Measurements from ENCODE around the gene NCOA5. TPM values are rescaled to one million over a fixed set of nuclear protein-coding genes. Genes with fewer than 3 reads are reported as not detected.

NCOA5 gene
- total and polyA plus RNA-seq, 2 experiments from 2014 or later, result 8.4 to 22.8 TPM

GRCh38 chr20:46012921-46013320 lies 76.8 kb downstream of the NCOA5 start:
- no peaks in the 10 kb centered on the region for H3K79me2 ChIP-seq (replicated peaks; ENCODE audit: insufficient read depth)
- DNase-seq (ENCODE audit: low spot score), result no peak
- no peak overlapping the region for H3K27ac ChIP-seq (ENCODE audit: low read depth)
- no peak overlapping the region; the same call in 1 of the 2 replicates for H3K4me3 ChIP-seq
- Mint-ChIP-seq H3K4me1 (peaks cover 36% of the 10 kb centered on the region), H3K36me3 (ENCODE audit: low read depth) (peaks cover 7% of the 10 kb centered on the region; the same call in 1 of the 3 replicates), H3K27ac (no peak overlapping the region), H3K9me3 (peaks cover 16% of the 10 kb centered on the region), H3K4me3 (peak overlapping the region; percentile 70; the same call in 2 of the 3 replicates), H3K27me3 (ENCODE audit: insufficient read depth, low read depth, poor library complexity) (peaks cover 24% of the 10 kb centered on the region)
- peaks cover 16% of the 10 kb centered on the region for H3K27me3 ChIP-seq (ENCODE audit: insufficient read depth)
- peaks cover 12% of the 10 kb centered on the region for H3F3A ChIP-seq (replicated peaks; ENCODE audit: low read depth)
- H3K4me2 ChIP-seq, result peak overlapping the region; percentile 85; the same call in 1 of the 2 replicates
- TF ChIP-seq ZNF114 (CRISPR knock-in tag; IDR thresholded peaks at IDR 0.05) (no peak), JUNB (IDR thresholded peaks at IDR 0.05; ENCODE audit: unreplicated experiment) (no peak), STAT1 (IDR thresholded peaks at IDR 0.05; ENCODE audit: unreplicated experiment) (no peak), ZNF331 (CRISPR knock-in tag; IDR thresholded peaks at IDR 0.05; ENCODE audit: low read depth) (no peak), EZH2phosphoT487 (IDR thresholded peaks at IDR 0.05; ENCODE audit: unreplicated experiment) (no peak), ZNF462 (CRISPR knock-in tag; IDR thresholded peaks at IDR 0.05) (no peak), CTCF (conservative IDR thresholded peaks at IDR 0.05; ENCODE audit: low read depth in 2 of 2) (no peak)
- H2AFZ ChIP-seq, result no peak overlapping the region
- no peak for ATAC-seq
- no peaks in the 10 kb centered on the region for H3K9me2 ChIP-seq (ENCODE audit: insufficient read depth)
- H3K4me1 ChIP-seq (ENCODE audit: insufficient read depth), result peaks cover 18% of the 10 kb centered on the region
- no peaks in the 10 kb centered on the region for H3K36me3 ChIP-seq (ENCODE audit: insufficient read depth)
- H4K20me1 ChIP-seq (replicated peaks; ENCODE audit: insufficient read depth), result no peaks in the 10 kb centered on the region
